ENCODE measurements around the gene GRK5. TPM values are rescaled to one million over a fixed set of nuclear protein-coding genes. Genes with fewer than 3 reads are reported as not detected.

Gene GRK5
- total RNA-seq, 1 donor from 2014 or later: 163 TPM

DNA sequence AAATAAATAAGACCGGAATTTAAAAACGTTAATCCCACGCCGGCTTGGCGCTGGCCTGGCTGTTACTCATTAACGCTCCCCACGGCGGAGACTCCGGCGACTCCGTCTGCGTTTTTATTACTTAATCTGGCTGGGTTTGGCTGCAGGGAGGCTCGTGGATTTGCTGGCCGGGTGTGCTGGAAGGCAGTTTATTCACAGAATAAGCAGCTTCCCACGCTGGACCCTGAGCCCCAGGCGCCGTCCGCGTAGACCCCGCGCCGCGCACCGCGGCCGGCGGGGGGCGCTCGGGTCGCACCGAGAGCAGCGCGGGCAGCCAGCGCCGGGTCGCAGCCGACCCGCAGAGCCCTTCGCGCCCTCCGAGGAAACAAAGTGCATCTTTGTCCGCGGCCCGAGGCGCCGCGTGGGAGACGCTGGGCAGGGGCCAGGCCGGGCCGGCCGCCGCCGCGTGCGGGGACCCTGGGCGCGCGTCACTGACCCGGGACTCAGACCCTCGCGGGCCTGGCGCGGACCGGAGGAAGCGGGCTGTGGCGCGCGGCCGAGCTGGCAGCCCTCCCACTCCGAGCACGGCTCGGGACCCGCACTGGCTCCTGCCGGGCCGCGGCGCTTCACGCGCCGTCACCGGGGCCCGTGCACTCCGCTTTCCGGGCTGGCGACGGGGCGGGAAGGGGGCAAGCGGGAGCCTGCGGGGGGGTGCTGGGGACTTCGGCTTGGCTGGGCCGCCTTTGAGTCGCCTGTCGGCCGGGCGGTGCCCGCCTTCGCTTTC lies 587 bp upstream of the GRK5 start:
- Mint-ChIP-seq H3K4me3 (ENCODE audit: unreplicated experiment) (peak overlapping the region; percentile 95), H3K27ac (ENCODE audit: unreplicated experiment) (peak overlapping the region; percentile 100), H3K4me1 (ENCODE audit: unreplicated experiment) (peaks cover 59% of the 10 kb centered on the region), H3K27me3 (ENCODE audit: unreplicated experiment) (peaks cover 8% of the 10 kb centered on the region), H3K36me3 (ENCODE audit: low read depth, unreplicated experiment) (peaks cover 31% of the 10 kb centered on the region), H3K9me3 (ENCODE audit: unreplicated experiment) (no peaks in the 10 kb centered on the region)
- TF ChIP-seq, protein P1, sequence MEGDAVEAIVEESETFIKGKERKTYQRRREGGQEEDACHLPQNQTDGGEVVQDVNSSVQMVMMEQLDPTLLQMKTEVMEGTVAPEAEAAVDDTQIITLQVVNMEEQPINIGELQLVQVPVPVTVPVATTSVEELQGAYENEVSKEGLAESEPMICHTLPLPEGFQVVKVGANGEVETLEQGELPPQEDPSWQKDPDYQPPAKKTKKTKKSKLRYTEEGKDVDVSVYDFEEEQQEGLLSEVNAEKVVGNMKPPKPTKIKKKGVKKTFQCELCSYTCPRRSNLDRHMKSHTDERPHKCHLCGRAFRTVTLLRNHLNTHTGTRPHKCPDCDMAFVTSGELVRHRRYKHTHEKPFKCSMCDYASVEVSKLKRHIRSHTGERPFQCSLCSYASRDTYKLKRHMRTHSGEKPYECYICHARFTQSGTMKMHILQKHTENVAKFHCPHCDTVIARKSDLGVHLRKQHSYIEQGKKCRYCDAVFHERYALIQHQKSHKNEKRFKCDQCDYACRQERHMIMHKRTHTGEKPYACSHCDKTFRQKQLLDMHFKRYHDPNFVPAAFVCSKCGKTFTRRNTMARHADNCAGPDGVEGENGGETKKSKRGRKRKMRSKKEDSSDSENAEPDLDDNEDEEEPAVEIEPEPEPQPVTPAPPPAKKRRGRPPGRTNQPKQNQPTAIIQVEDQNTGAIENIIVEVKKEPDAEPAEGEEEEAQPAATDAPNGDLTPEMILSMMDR (IDR thresholded peaks at IDR 0.05; ENCODE audit: unreplicated experiment): peak; percentile 82
- peak; percentile 89 for DNase-seq (ENCODE audit: low spot score)

DNA sequence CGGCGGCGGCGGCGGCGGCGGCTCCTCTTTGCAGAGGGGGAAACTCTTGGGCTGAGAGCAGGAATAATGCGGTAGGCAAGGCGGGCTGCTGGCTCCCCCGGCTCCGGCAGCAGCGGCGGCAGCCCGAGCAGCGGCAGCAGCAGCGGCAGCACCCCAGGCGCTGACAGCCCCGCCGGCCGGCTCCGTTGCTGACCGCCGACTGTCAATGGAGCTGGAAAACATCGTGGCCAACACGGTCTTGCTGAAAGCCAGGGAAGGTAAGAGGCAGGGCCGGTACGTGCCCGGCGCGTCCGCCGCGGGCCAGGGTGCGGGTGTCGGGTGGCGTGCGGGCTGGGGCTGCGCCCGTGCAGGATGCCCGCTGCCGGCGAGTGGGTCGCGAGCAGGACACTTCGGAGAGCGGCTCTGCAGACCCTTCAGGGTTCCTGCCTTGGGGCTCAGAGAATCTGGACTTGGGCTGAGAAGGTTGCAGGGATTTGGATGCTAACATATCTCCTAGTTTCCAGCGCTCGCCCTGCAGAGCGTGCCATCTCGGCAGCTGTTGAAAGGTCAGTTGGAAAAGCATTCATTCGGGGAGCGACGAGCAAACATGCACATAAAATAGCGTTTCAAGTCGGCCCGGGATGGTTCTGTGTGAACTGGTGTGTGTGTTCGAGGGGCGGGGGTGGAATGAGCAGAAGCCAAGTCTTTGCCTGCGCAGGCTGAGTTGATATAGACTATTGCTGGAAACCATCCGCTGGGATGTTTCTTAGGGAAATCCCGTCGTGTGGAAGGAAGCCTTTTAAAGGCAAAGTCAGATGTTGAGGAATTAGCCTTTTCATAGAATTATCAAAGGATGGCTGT lies 562 bp downstream of the GRK5 start:
- TF ChIP-seq, protein P1 (IDR thresholded peaks at IDR 0.05; ENCODE audit: unreplicated experiment): no peak

DNA sequence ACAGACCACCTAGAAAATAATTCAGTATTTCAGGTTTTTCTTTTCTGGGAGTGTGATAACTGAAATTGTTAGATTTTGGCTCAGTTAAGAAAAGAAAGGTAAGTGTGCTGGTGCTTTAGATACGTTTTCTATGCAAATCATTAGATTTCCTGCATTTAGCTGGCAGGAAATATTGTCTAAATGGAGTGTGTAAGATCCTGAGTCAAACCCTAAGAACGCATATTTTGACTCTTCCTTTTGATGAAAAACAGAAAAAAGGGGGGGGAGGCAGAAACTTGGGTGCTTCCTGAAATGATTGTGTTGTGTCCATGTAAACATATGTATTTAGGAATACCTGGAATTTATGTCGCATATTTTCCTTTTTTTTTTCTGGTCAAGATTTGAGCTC lies 1.2 kb downstream of the GRK5 start:
- no peaks in the 10 kb centered on the region for H3K9me3 Mint-ChIP-seq (ENCODE audit: unreplicated experiment)
- peaks cover 8% of the 10 kb centered on the region for H3K27me3 Mint-ChIP-seq (ENCODE audit: unreplicated experiment)
- peaks cover 65% of the 10 kb centered on the region for H3K4me1 Mint-ChIP-seq (ENCODE audit: unreplicated experiment)
- no peak for DNase-seq (ENCODE audit: low spot score)
- peaks cover 36% of the 10 kb centered on the region for H3K36me3 Mint-ChIP-seq (ENCODE audit: low read depth, unreplicated experiment)
- H3K27ac Mint-ChIP-seq (ENCODE audit: unreplicated experiment): peak overlapping the region; percentile 94
- TF ChIP-seq, protein P1 (IDR thresholded peaks at IDR 0.05; ENCODE audit: unreplicated experiment): no peak
- H3K4me3 Mint-ChIP-seq (ENCODE audit: unreplicated experiment): peak overlapping the region; percentile 100

More for the DNA sequence above, 562 bp downstream of the GRK5 start:
- peaks cover 8% of the 10 kb centered on the region for H3K27me3 Mint-ChIP-seq (ENCODE audit: unreplicated experiment)
- H3K4me3 Mint-ChIP-seq (ENCODE audit: unreplicated experiment): peak overlapping the region; percentile 100
- DNase-seq (ENCODE audit: low spot score): peak; percentile 21
- H3K9me3 Mint-ChIP-seq (ENCODE audit: unreplicated experiment): no peaks in the 10 kb centered on the region
- H3K4me1 Mint-ChIP-seq (ENCODE audit: unreplicated experiment): peaks cover 66% of the 10 kb centered on the region
- H3K27ac Mint-ChIP-seq (ENCODE audit: unreplicated experiment): peak overlapping the region; percentile 94
- H3K36me3 Mint-ChIP-seq (ENCODE audit: low read depth, unreplicated experiment): peaks cover 36% of the 10 kb centered on the region

DNA sequence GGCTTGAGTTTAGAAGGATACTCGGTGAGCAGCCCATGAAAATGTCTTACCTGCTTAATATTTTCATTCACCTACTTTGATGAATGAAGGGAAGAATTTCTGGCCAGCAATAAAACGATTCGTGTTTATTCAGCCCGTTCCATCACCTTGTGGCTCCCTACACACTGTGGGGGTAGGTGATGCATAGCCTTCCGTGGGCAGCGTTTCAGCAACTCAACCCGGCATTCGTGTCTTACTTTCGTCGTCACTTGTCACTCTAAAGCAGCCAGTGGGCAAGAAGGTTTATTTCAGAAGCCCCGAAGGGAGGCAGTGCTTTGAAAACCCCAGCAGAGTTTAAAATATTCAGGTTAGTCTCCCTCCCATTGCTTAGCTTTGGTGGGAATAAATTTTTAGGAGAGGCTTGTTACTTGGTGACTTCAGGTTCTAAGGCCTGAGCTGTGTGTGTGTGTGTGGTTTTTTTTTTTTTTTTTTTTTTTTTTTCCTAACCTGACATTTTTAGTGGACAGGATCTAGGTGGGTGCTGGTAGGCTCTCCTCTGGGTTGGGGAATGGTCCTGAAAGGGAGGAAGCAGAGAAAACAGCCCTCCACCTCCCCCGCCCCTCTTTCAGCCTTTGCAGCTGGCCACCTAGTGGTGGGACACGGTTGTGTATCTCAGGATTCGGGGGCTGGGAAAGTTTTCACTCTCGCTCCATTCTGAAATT lies 1.8 kb downstream of the GRK5 start:
- H3K4me1 Mint-ChIP-seq (ENCODE audit: unreplicated experiment): peaks cover 66% of the 10 kb centered on the region
- H3K9me3 Mint-ChIP-seq (ENCODE audit: unreplicated experiment): no peaks in the 10 kb centered on the region
- peaks cover 8% of the 10 kb centered on the region for H3K27me3 Mint-ChIP-seq (ENCODE audit: unreplicated experiment)
- DNase-seq (ENCODE audit: low spot score): peak; percentile 80
- H3K36me3 Mint-ChIP-seq (ENCODE audit: low read depth, unreplicated experiment): peaks cover 36% of the 10 kb centered on the region
- H3K27ac Mint-ChIP-seq (ENCODE audit: unreplicated experiment): peak overlapping the region; percentile 94
- H3K4me3 Mint-ChIP-seq (ENCODE audit: unreplicated experiment): peak overlapping the region; percentile 100
- TF ChIP-seq, protein P1 (IDR thresholded peaks at IDR 0.05; ENCODE audit: unreplicated experiment): peak; percentile 94

Measured in endothelial cell (in vitro differentiated cells).